GM21528 (cell line): ENCODE data around the gene BUB1B.
"Not testable (repeated sequence)": the region's sequence is repeated elsewhere in the genome, so short reads cannot be mapped to it uniquely, and the experiment has no call there.

Source experiments
- ATAC-seq: cut with Tn5 transposase; IDR thresholded peaks from one replicate; pipeline ENCODE4 v1.9.1; 2021; ENCODE audit warnings: mild to moderate bottlenecking, moderate library complexity; ENCODE audit not compliant: unreplicated experiment, low FRiP score

Gene BUB1B, protein sequence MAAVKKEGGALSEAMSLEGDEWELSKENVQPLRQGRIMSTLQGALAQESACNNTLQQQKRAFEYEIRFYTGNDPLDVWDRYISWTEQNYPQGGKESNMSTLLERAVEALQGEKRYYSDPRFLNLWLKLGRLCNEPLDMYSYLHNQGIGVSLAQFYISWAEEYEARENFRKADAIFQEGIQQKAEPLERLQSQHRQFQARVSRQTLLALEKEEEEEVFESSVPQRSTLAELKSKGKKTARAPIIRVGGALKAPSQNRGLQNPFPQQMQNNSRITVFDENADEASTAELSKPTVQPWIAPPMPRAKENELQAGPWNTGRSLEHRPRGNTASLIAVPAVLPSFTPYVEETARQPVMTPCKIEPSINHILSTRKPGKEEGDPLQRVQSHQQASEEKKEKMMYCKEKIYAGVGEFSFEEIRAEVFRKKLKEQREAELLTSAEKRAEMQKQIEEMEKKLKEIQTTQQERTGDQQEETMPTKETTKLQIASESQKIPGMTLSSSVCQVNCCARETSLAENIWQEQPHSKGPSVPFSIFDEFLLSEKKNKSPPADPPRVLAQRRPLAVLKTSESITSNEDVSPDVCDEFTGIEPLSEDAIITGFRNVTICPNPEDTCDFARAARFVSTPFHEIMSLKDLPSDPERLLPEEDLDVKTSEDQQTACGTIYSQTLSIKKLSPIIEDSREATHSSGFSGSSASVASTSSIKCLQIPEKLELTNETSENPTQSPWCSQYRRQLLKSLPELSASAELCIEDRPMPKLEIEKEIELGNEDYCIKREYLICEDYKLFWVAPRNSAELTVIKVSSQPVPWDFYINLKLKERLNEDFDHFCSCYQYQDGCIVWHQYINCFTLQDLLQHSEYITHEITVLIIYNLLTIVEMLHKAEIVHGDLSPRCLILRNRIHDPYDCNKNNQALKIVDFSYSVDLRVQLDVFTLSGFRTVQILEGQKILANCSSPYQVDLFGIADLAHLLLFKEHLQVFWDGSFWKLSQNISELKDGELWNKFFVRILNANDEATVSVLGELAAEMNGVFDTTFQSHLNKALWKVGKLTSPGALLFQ

DNA sequence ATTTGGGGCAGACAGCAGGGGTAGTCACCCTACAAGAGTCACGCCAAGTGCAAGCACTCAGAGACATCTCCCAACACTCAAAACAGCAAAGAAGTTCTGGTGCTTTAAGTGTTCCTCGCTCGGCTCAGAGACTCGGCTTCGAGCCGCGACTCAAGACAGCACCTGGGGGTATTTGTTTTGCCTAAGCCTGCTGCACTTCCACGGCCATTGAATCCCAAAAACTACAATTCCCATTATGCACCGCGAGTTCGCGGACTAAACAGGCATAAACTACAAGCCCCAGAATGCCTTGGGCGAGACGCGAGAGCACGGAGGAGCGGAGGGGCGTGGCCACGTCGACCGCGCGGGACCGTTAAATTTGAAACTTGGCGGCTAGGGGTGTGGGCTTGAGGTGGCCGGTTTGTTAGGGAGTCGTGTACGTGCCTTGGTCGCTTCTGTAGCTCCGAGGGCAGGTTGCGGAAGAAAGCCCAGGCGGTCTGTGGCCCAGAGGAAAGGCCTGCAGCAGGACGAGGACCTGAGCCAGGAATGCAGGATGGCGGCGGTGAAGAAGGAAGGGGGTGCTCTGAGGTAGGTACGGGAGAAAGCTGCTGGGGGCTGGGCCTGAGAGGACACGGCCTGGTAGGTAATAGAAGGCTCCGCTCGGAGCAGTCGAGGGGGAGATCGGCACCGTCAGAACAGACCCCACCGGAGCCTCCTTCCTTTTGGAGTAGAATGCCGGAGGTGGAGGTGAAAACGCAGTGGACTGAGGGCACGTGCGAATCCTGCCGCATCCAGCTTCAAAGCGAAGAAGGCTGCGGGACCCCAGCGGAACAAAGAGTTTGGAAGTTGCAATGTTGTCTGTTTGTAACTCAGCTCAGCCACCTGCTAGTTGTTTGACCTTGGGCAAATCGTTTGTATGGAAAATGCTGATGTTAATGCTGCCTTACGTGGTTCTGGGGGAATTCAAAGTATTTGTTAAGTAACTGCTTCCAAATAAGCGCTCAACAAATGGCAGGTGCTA is at the start of gene BUB1B:
Gene BUB1B, plus strand, starts transcription at position 381 of the 1,000 bp plus-strand sequence. Its CDS starts 152 bp downstream, at position 533.
- ATAC-seq: peak; percentile 69

GRCh38 chr15:40111888-40112287 is 49.0 kb upstream of the BUB1B start:
- ATAC-seq: no peak

DNA sequence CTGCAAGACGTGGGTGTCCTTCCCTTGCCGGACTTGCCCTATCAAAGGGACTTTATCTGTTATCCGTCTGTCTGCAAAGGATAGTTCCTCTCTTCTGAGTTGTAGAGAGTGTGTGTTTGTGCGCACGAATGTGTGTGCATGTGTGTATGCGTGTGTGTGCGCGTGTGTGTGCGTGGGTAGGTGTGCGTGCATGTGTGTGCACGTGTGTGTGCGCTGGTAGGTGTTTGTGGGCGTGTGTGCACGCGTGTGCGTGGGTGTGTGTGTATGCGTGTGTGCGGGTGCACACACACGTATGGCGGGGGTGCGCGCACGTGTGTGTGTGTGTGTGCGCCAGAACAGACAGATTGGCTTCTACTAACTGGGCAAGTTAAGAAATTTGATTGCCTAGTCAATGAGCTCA is 48.1 kb upstream of the BUB1B start:
- ATAC-seq: no peak

- no peak for ATAC-seq
Measured at GRCh38 chr15:40114218-40114617, 46.7 kb upstream of the BUB1B start.

GRCh38 chr15:40115106-40115505 is 45.8 kb upstream of the BUB1B start:
- ATAC-seq: not testable (repeated sequence)

DNA sequence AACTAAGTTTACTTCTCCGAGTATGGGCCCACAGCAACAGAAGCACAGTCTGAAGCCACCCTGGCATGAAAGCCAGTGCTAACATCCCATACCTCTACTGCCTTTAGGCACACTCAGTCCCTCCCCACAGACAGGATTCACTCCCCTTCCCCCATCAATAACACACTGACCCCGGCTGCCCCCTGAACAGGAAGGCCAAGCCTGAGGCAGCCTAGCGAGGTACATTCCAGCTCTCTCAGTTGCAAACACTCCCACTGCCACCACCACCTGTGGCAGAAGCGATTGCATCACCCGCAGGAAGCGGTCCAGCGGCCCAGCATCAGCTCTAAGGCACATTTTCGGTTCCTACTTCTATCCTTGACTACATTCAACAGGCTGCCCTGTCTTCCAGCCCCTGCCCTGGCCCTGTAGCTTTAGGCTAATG is 45.2 kb upstream of the BUB1B start:
- ATAC-seq: peak; percentile 89

DNA sequence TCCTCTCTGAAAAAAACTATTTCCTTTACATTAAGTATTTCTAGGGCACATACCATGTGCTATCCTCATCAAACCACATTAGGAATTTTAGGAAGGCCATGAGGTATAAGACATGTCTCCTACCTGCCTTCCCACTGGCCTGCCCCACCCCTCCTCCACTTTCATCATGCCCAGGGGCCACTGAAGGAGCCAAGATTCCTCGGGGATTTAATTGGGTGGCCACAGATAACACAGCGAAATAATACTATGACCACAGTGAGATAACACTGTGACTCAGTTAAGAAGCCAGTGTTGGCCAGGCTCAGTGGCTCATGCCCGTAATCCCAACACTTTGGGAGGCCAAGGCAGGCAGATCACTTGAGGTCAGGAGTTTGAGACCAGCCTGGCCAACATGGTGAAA is 42.4 kb upstream of the BUB1B start:
- no peak for ATAC-seq

- no peak for ATAC-seq
Measured at GRCh38 chr15:40121911-40122638, 38.8 kb upstream of the BUB1B start.

DNA sequence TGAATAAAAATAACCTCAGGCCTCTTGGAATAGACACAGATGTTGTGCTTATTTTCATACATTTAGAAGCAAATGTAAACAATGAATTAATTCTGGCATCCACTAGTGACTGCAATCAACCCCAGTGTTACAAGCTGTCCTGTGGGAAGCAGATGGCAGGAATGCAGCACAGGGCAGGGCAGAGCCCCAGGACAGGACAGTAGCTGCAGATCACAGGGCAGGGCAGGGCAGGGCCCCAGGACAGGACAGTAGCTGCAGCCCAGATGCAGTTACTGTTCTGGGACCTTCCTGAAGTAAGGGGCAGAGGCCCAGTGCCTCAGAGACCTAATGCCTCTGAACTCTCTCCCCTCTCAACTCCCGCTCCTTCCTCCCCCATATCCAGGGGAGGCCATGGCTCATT is 37.9 kb upstream of the BUB1B start:
- not testable (repeated sequence) for ATAC-seq

GRCh38 chr15:40123863-40124262 is 37.0 kb upstream of the BUB1B start:
- not testable (repeated sequence) for ATAC-seq

- ATAC-seq: not testable (repeated sequence)
Measured at GRCh38 chr15:40124333-40124732, 36.5 kb upstream of the BUB1B start.

- not testable (repeated sequence) for ATAC-seq
Measured at GRCh38 chr15:40124807-40125285, 36.0 kb upstream of the BUB1B start.

DNA sequence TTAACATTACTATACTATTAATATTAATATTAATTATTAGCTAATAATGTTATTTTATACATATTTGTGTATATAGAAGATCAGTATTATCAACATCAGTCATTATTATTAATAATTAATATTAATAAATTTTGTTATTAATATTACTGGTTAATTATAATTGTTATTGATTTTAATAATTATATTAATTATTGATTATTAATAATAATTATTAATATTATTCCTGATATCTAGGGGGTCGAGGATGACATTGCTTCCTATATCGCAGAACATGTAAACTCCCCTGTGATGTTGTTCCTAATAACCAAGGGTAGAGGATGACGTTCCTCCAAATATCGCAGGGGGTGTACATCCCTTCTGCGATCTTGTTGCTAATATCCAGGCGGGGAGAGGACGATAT is 34.9 kb upstream of the BUB1B start:
- ATAC-seq: no peak

DNA sequence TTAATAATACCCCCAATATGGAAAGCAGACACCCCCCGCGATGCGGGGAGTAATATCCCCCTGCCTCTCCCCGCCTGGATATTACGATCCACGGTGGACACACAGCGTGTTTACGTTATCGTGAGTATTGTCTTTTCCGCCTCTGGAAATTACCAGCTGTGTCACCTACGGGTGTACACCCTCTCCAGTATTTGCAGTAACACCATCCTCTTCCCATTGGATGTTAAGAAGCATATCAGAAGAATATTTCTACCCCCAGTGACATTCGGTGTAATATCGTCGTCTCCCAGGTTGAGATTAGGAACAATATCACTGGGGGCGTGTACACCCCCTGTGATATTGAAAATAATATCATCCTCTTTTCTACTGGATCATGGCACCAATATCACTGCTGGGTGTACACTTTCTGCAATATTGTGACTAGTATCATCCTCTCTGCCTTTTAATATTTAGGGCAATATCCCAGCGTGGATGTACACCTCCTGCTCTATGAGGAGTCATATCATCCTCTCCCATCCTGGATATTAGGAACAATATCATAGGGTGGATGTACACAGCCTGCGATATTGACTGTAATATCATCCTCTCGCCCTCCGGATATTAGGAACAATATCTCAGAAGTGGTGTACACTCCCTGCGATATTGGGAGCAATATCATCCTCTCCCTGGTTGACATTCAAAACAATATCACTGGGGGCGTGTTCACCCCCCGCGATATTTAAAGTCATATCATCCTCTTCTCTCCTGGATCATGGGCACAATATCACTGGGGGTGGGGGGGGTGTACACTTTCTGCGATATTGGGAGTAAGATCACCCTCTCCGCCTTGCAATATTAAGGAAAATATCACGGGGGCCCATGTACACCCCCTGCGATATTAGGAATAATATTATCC is 31.9 kb upstream of the BUB1B start:
- no peak for ATAC-seq

GRCh38 chr15:40130118-40130517 is 30.8 kb upstream of the BUB1B start:
- ATAC-seq: no peak

DNA sequence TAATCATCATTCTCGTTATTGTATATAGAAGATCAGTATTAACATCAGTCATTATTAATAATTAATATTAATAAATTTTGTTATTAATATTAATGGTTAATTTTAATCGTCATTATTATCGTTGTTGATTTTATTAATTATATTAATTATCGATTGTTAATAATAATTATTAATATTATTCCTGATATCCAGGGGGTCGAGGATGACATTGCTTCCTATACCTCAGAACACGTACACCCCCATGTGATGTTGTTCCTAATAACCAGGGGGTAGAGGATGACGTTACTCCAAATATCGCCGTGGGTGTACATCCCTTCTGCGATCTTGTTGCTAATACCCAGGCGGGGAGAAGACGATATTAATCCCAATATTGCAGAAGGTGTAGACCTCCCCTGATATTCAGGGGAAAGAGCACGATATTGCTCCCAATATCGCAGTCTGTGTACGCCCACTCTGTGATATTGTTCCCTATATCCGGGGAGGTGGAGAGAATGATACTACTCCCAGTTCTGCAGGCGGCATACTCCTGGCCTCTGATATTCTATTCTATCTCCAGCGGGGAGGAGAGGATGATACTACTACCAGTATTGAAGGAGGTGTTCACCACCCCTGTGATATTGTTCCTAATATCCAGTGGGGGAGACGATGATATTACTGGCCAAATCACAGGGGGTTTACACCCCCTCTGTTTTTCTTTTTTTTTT is 29.9 kb upstream of the BUB1B start:
- ATAC-seq: no peak

DNA sequence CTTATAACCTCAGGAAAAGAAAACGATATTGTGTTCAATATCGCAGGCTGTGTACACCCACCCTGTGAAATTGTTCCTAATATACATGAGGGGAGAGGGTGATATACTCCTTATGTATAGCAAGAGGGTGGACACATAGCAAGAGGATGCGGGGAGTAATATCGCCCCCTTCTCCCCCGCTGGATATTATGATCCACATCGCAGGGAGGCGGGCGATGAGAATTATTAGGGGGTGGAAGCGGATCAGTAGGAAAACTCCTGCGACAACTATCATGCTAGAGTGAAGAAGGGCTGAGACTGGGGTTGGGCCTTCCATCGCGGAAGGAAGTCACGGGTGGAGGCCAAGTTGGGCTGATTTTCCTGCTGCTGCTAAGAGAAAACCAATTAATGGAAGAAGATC is 27.3 kb upstream of the BUB1B start:
- no peak for ATAC-seq
